Transverse colon (tissue), 4 donors: Measurements from ENCODE around the gene AK9. TPM values are rescaled to one million over a fixed set of nuclear protein-coding genes. Genes with fewer than 3 reads are reported as not detected.

Experiments used
- DNase-seq: peaks from one replicate; pipeline ENCODE4 v3.0.0-alpha.2; 2019
- H3K27ac ChIP-seq, 4 donors: fragments of 200-600 bp; sonication (generic); 2 replicates each; pipeline ENCODE4 v1.5.1; 2016 to 2018; ENCODE audit warnings: inconsistent platforms in 4 of 4
- H3K27me3 ChIP-seq: fragments of 200-600 bp; sonication (generic); 2 replicates; pipeline ENCODE4 v1.5.1; 2017; ENCODE audit warnings: inconsistent platforms
- H3K36me3 ChIP-seq, 4 donors: fragments of 200-600 bp; sonication (generic); 2 replicates each; pipeline ENCODE4 v1.5.1; 2017 to 2019; ENCODE audit warnings: inconsistent platforms in 4 of 4
- H3K4me1 ChIP-seq, 4 donors: fragments of 200-600 bp; sonication (generic); 2 replicates each; pipeline ENCODE4 v1.5.1; 2017 to 2020; ENCODE audit warnings: inconsistent platforms in 4 of 4
- H3K4me3 ChIP-seq, 4 donors: fragments of 200-600 bp; sonication (generic); 1 replicate in 1 of 4; 2 replicates in 3 of 4; pipeline versions ENCODE4 v1.5.1 to v1.6.1; 2017 to 2019; ENCODE audit warnings: inconsistent platforms in 4 of 4
- H3K9me3 ChIP-seq, 2 donors: fragments of 200-600 bp; sonication (generic); 2 replicates each; pipeline ENCODE4 v1.5.1; 2017 to 2019; ENCODE audit warnings: inconsistent platforms in 2 of 2
- CTCF ChIP-seq, 5 experiments: fragments of 200-600 bp in 3 of 5; fragments of 450-650 bp in 2 of 5; sonication (generic) in 3 of 5; IDR thresholded peaks; 1 replicate in 2 of 5; 2 replicates in 3 of 5; pipeline ENCODE4 v1.5.1; 2016 to 2017; ENCODE audit warnings: antibody characterized with exemption in 5 of 5, inconsistent platforms in 3 of 5, mild to moderate bottlenecking in 2 of 5, moderate library complexity in 1 of 5
- EP300 ChIP-seq: sonication (generic); formaldehyde crosslinking; IDR thresholded peaks from one replicate; pipeline ENCODE4 v1.6.1; 2017; ENCODE audit warnings: antibody characterized with exemption, low read depth
- POLR2A ChIP-seq: fragments of 450-650 bp; IDR thresholded peaks from one replicate; pipeline ENCODE4 v1.6.1; 2016; ENCODE audit warnings: antibody characterized with exemption, mild to moderate bottlenecking, moderate library complexity
- POLR2AphosphoS5 ChIP-seq, 3 donors: sonication (generic); formaldehyde crosslinking; IDR thresholded peaks; one replicate each; pipeline ENCODE4 v1.6.1; 2016; ENCODE audit warnings: antibody characterized with exemption in 3 of 3
- WGBS, 2 donors: methylation state at CpG; one replicate each; pipeline ENCODE4 v1.1.5; 2018; ENCODE audit warnings: low coverage in 1 of 2; 5-methylcytosine and 5-hydroxymethylcytosine counted together
- in situ Hi-C, 4 donors: fragments of 200-750 bp; cut with MboI; loops; one replicate each; pipeline versions ENCODE4 v1.15.0 to v1.15.1; 2017; ENCODE audit warnings: low sequenced_read_pairs in 3 of 4, low pct_ligation_motif_present in 1 of 4, low pct_unique_long_range_greater_than_20kb in 1 of 4
- intact Hi-C: fragments of 100-400 bp; cut with DNase I; formaldehyde crosslinking; loops from one replicate; pipeline ENCODE4 v1.15.1; 2023; ENCODE audit warnings: low total_unique reads
- total RNA-seq, 4 donors: library from RNA; depleted of rRNA; stranded (reverse); fragments of >200 nt; gene quantifications; one replicate each; pipeline ENCODE4 v1.1.0, GENCODE V29; 2016

The AK9 gene
- total RNA-seq, 4 donors from 2014 or later, result 12.0 to 32.0 (median 23.2) TPM

- Histone ChIP-seq H3K9me3 (no peaks in the 10 kb centered on the region), H3K4me1 (peaks cover 0 to 5% (median 0%) of the 10 kb centered on the region in 4 donors), H3K27me3 (no peaks in the 10 kb centered on the region), H3K36me3 (peaks cover 0 to 6% (median 0%) of the 10 kb centered on the region in 4 donors), H3K4me3 (no peak overlapping the region), H3K27ac (no peak overlapping the region)
- TF ChIP-seq CTCF (IDR thresholded peaks at IDR 0.05) (no peak), POLR2A (no peak), EP300 (no peak), POLR2AphosphoS5 (IDR thresholded peaks at IDR 0.05) (no peak)
- in situ Hi-C loops, result loop anchor here in 2 of 4 donors (25.0 kb wide), 1 partner anchor 665 kb away; no protein-coding TSS in a partner anchor
- intact Hi-C loops, result no loop called here
- WGBS, 2 donors, result 90 to 97% methylated on average over 3 of the region's 3 CpGs
- DNase-seq, result no peak
Measured at GRCh38 chr6:109722011-109722410, 31.0 kb upstream of the AK9 start.

GRCh38 chr6:109720311-109720710 is 29.3 kb upstream of the AK9 start:
- 79 to 87% methylated on average over 2 to 3 of the region's 3 CpGs for WGBS, 2 donors
- in situ Hi-C loops, result loop anchor here in 2 of 4 donors (25.0 kb wide), 1 partner anchor 667 kb away; no protein-coding TSS in a partner anchor
- Histone ChIP-seq H3K4me3 (no peak overlapping the region), H3K27me3 (no peaks in the 10 kb centered on the region), H3K27ac (no peak overlapping the region), H3K36me3 (peaks cover 0 to 6% (median 0%) of the 10 kb centered on the region in 4 donors), H3K4me1 (peaks cover 0 to 5% (median 0%) of the 10 kb centered on the region in 4 donors), H3K9me3 (no peaks in the 10 kb centered on the region)
- intact Hi-C loops, result no loop called here
- TF ChIP-seq POLR2AphosphoS5 (IDR thresholded peaks at IDR 0.05) (no peak), EP300 (no peak), CTCF (IDR thresholded peaks at IDR 0.05) (no peak), POLR2A (no peak)
- DNase-seq, result no peak

- in situ Hi-C loops, result loop anchor here in 2 of 4 donors (25.0 kb wide), 1 partner anchor 668 kb away; no protein-coding TSS in a partner anchor
- Histone ChIP-seq H3K4me1 (peaks cover 0 to 5% (median 0%) of the 10 kb centered on the region in 4 donors), H3K27ac (no peak overlapping the region), H3K27me3 (no peaks in the 10 kb centered on the region), H3K36me3 (peaks cover 0 to 3% (median 0%) of the 10 kb centered on the region in 4 donors), H3K4me3 (no peak overlapping the region), H3K9me3 (no peaks in the 10 kb centered on the region)
- intact Hi-C loops, result no loop called here
- WGBS, 2 donors, result 96 to 98% methylated on average over 4 to 5 of the region's 5 CpGs
- TF ChIP-seq CTCF (IDR thresholded peaks at IDR 0.05) (no peak), EP300 (no peak), POLR2A (no peak), POLR2AphosphoS5 (IDR thresholded peaks at IDR 0.05) (no peak)
- DNase-seq, result no peak
Measured at GRCh38 chr6:109718991-109719390, 28.0 kb upstream of the AK9 start.

GRCh38 chr6:109717971-109718370 is 27.0 kb upstream of the AK9 start:
- in situ Hi-C loops, result loop anchor here in 2 of 4 donors (25.0 kb wide), 1 partner anchor 669 kb away; no protein-coding TSS in a partner anchor
- intact Hi-C loops, result no loop called here
- TF ChIP-seq EP300 (no peak), POLR2AphosphoS5 (IDR thresholded peaks at IDR 0.05) (no peak), CTCF (IDR thresholded peaks at IDR 0.05) (no peak), POLR2A (no peak)
- H3K36me3 ChIP-seq, result no peaks in the 10 kb centered on the region
- H3K4me3 ChIP-seq, result no peak overlapping the region
- no peak for DNase-seq
- H3K9me3 ChIP-seq, result no peaks in the 10 kb centered on the region
- H3K27me3 ChIP-seq, result no peaks in the 10 kb centered on the region
- 80 to 91% methylated on average over 2 of the region's 2 CpGs for WGBS, 2 donors
- peaks cover 0 to 5% (median 0%) of the 10 kb centered on the region in 4 donors for H3K4me1 ChIP-seq
- H3K27ac ChIP-seq, result no peak overlapping the region
